ENCODE measurements around the gene SEL1L.

GRCh38 chr14:81435048-81435390 lies 98.6 kb downstream of the SEL1L start:
- TF ChIP-seq EZH2 (IDR thresholded peaks at IDR 0.05): no peak
- TF ChIP-seq POLR2AphosphoS5 (IDR thresholded peaks at IDR 0.05; ENCODE audit: borderline replicate concordance, low read depth, low read length): no peak
- TF ChIP-seq FOXP2 (optimal IDR thresholded peaks at IDR 0.05; ENCODE audit: control extremely low read depth, extremely low read length, insufficient read depth): no peak
